Embryonic facial prominence (tissue), 1 donor: ENCODE results near the gene PHEX.

Source experiments
- DNase-seq: peaks from one replicate; pipeline ENCODE4 v3.0.0-alpha.2; 2016; ENCODE audit errors: extremely low spot score

The PHEX gene

DNA sequence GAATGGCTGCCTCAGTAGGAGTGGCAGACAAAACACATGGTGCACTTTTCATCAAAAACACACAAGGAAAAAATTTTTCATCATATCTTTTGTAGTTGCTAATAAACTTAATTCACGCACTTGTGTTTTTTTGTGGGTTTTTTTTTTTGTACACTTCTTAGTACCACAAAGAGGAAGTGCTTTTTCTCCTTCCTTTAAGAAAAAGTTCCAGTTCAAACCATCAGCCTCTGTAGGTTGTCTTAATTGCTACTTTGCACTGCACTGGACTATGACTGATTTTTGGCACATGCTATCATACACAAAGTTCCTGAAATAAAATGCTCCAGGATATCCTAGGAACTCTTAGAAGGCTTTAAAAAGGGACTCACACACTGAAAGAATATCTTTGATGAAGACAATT lies at the start of gene PHEX:
Gene PHEX, plus strand, starts transcription at position 242 of the 400 bp plus-strand sequence. CDS start 681 bp downstream, outside the sequence.
- no peak for DNase-seq

DNA sequence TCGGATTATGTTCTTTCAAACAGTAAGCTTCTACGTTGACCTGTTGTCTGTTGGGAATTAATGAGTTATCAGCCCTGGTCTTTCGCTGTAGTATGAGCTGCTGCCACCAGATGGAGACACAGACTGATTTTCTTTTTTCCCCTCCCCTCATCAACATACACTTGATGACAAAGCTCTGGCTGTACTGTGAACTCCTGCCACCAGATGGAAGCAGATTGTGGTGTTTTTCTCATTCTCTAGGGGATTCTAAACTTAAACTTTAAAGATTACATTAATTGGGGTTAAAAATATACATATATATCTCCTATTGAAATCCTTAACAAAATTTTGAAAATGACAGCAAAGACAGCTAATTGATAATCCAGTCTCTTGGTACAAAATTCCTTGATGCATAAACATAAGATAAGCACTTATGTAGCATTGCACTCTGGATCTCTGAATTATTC lies 46.8 kb upstream of the PHEX start:
- peak; percentile 54 for DNase-seq

GRCh38 chrX:21986596-21986995 lies 45.5 kb upstream of the PHEX start:
- DNase-seq = no peak

GRCh38 chrX:21989384-21989783 lies 42.7 kb upstream of the PHEX start:
- DNase-seq = no peak

DNA sequence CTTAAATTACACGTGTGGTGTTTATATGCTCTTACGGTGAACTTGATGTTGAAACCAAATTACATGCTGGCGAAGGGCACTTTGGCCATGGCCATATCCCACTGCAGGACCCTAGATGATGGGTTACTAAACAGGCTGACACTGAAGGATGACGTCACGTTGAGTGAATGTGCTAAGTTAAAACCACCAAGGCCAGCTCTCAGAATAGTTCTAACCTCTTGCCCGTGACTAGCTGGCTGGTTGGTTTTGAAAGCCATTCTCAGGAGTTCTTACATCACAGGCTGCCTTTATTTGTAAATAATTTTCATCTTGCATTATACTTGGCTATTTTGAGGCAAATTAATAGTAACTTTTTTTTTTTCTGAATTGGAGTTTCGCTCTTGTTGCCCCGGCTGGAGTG lies 41.3 kb upstream of the PHEX start:
- no peak for DNase-seq

DNA sequence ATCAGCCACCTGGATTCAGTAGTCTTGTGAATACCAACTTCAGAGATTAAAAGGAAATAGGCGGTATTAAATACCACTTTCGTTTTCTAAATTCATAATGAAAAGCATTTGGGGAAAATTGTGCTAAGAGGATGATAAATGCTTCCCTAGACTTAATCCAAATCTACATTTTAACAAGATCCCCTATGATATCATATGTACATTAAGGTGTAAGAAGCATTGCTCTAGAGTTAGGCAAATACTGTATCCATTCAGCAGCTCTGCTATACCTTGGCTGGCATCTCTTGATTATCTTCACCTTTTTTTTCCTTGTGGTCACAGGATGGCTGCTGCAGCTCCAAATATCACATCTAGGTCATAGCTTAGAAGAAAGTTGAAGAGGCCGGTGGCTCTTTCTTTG lies 40.6 kb upstream of the PHEX start:
- no peak for DNase-seq

- no peak for DNase-seq
Observed at GRCh38 chrX:21993265-21993664, 38.9 kb upstream of the PHEX start.

GRCh38 chrX:21996872-21997455 lies 35.2 kb upstream of the PHEX start:
- no peak for DNase-seq

GRCh38 chrX:21998037-21998436 lies 34.1 kb upstream of the PHEX start:
- DNase-seq = no peak

- DNase-seq = no peak
Observed at GRCh38 chrX:22004866-22005265, 27.3 kb upstream of the PHEX start.

- no peak for DNase-seq
Observed at GRCh38 chrX:22012051-22012450, 20.1 kb upstream of the PHEX start.

GRCh38 chrX:22012931-22013330 lies 19.2 kb upstream of the PHEX start:
- no peak for DNase-seq

DNA sequence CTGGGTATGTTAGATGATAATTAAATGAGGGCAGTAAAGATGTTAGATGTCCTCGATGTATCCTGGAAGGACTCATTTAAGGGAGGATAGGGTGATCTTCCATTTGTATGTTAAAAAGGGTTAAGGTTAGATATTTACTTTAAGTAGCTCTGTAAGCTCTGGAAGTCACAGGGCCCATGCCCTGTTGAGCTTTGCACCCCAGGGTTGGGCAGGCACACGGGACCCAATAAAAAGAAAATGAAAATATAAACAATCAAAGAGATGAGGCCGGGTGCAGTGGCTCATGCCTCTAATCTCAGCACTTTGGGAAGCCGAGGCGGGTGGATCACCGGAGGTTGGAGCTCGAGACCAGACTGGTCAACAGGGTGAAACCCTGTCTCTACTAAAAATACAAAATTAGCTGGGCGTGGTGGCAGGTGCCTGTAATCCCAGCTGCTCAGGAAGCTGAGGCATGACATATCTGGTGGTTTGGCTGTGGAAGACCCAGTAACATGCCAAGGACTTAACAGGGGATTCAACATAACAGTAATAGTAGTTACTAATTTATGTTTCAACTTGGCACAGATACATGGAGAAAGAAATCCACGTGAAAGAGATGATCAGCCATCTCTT lies 16.9 kb upstream of the PHEX start:
- DNase-seq = no peak

GRCh38 chrX:22021751-22022324 lies 10.3 kb upstream of the PHEX start:
- no peak for DNase-seq

GRCh38 chrX:22024577-22024976 lies 7.5 kb upstream of the PHEX start:
- no peak for DNase-seq

DNA sequence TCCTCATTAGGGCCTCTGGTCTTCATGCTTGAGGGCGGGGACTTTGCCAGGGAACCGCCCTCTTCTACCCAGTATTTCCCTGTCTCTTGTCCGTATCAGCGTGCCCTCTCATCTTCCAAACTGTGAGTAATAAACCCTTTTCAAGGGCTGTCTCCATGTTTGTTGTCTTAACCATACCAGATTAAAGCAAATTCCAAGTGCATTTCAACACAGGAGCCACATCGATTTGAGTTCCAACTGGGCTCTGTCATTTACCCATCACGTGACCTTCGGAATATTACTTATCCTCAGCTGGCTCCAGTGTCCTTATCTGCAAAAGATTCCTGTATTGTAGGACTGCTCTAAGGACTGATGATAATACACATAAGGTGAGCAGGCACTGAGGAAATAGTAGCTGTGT lies 6.4 kb upstream of the PHEX start:
- DNase-seq = no peak

DNA sequence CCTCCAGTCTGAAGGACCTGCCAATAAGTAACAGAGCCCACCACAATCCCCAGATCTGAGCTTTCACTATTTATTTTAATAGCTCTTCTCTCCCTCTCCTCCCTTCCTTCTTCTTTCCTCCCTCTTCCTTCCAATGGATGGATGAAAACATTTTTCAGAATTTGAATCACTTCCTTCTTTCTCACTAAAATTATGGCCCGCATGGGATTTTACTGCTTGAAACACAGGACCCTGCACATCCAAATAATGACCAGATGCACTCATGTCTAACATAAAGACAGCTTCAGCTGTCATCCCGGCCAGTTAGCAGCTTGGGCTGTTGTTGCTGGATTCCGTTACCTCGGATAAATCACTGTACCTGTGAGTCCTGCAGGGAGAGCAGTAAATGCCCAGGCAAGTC lies 5.4 kb upstream of the PHEX start:
- no peak for DNase-seq

- no peak for DNase-seq
Observed at GRCh38 chrX:22032506-22032905, 381 bp downstream of the PHEX start.

DNA sequence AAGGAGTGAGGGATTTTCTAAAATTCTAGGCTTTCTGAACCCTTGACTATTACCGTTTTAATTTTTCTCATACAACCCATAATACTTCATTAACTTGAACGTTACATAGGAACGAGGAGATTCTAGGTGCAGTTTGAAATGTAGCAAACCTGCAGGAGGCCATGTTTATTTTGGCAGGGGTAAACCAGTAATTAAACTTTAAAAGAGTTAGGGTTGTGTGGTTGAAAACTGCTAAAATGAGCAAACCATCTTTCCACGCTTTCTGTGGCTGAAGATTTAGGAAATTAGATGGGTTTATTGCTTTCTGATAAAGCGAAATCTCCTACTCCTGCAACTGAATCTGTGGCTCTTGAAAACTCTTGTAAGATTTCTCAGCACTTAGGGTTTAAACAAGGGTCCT lies 1.7 kb downstream of the PHEX start:
- no peak for DNase-seq

- no peak for DNase-seq
Observed at GRCh38 chrX:22035236-22035635, 3.1 kb downstream of the PHEX start.

DNA sequence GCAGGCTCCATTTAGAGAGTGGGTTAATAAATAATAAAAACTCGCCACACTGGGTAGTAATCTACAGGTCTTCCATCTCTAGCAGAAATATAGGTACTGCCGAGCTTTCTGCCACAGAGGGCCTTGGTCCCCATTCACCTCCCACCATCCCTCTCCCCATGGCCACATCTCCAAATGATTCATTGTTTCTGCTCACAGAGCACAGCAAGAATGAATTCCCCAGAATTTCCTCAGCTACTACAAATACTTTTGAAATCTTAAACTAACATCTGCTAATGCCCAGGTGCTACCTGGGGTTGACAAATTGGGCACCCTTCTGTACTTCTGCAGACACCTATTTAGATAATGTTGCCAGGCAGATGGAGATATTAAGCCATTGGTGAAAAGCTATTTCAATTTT lies 5.1 kb downstream of the PHEX start:
- DNase-seq = no peak

GRCh38 chrX:22037911-22038537 lies 5.9 kb downstream of the PHEX start:
- DNase-seq = no peak

DNA sequence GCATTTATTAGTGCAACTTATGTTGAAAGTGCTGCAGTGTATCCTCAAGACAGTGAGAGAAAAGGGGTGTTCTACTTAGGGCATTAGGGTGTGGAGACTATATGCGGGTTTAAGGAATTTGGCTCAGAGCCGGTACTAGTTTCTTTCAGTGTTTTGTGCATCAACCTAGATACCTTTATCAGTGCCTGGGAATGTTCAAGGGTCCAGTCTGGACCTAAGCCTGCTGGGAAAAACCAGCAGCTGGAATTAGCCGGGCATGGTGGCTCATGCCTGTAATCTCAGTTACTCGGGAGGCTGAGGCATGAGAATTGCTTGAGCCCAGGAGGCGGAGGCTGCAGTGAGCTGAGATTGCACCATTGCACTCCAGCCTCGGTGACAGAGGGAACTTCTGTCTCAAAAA lies 7.4 kb downstream of the PHEX start:
- no peak for DNase-seq
